Left lobe of liver (tissue), 2 donors: ENCODE results near the gene SGMS1. TPM values are rescaled to one million over a fixed set of nuclear protein-coding genes. Genes with fewer than 3 reads are reported as not detected.
A peak's percentile ranks its signal among the peaks of the same experiment; 100 is the strongest.
"Not testable (repeated sequence)": the region's sequence is repeated elsewhere in the genome, so short reads cannot be mapped to it uniquely, and the experiment has no call there.

Experiments used
- ATAC-seq: fragments of 200-7000 bp; cut with Tn5 transposase; one replicate; pipeline ENCODE4 v1.9.1; 2020; ENCODE audit warnings: mild to moderate bottlenecking, moderate library complexity
- DNase-seq: peaks from one replicate; pipeline ENCODE4 v3.0.0-alpha.2; 2020; ENCODE audit warnings: low spot score
- total RNA-seq: library from RNA; stranded (reverse); gene quantifications from one replicate; pipeline ENCODE4 v1.2.1, GENCODE V29; 2021
- donor health status: DM: no; HTN: no; CAD: no; lungs with moderate emphysema.
- donor health status: DM: no; HTN: yes; CAD: no.

Gene SGMS1
- total RNA-seq, 1 donor from 2014 or later: 17.4 TPM

DNA sequence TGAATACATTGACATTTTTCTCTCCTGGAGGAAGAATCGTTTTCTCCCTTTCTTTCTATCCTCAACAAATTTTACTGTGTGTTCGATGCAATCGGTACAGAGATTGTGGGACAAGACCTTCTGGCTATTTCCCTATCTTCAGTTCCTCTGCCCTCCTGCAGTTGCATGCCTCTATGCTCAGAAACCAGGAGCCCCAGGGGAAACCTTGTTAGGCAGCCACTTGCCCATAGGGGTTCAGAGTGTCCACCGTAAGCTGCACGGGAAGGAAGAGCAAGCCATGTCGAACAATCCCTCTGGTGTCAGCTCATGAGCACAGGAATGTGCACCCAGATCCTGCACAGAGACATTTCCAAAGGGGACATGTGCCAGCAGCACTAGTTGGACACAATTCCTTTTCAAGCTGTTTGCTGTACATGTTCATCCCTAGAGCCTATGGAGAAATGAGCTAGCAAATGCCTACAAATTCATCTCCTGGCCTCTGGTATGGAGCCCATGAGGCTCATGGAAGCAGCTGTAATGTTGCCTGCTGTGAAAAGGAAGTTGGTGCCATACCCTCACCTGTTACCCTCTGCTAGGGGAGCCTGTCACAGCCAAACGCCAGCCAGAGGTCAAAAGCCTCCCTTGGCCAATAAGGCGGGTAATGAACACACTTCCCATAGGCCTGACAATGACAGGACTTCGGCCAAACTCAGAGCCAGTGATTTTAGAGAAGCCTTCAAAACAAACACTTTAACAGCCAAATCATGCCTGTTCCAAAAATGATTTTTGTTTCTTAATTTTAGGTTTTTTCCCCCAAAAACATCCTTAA is 336.6 kb downstream of the SGMS1 start:
- ATAC-seq (peak; percentile 81), DNase-seq (peak; percentile 60)

- ATAC-seq: peak; percentile 84
- no peak for DNase-seq
Observed at GRCh38 chr10:50286517-50286916, 337.2 kb downstream of the SGMS1 start.

- DNase-seq (no peak), ATAC-seq (no peak)
Observed at GRCh38 chr10:50281967-50282522, 341.7 kb downstream of the SGMS1 start.

DNA sequence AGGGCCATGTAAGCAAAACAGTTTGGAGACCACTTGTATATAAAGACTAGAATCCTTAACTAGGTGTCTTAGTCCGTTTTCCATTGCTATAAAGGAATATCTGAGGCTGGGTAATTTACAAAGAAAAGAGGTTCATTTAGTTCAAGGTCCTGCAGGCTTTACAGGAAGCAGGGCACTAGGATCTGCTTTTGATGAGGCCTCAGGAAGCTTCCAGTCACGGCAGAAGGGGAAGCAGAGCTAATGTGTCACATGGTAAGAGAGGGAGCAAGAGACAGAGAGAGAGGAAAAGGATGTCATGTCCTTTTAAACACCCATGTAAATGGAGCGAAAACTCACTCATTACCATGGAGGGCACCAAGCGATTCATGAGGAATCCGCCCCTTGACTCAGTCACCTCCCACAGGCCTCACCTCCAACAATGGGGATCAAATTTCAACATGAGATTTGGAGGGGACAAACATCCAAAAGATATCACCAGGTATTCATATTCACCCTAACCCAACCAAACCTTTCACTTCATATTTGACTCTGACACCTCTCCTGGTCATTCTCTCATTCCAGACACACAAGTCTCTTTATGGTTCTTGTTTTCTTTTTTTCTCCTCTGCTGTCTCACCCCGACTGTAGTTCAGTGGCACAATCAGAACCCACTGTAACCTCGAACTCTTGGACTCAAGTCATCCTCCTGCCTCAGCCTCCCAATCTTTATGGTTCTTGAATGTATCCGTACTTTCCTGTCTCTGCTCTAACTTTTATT is 342.4 kb downstream of the SGMS1 start:
- DNase-seq: no peak

DNA sequence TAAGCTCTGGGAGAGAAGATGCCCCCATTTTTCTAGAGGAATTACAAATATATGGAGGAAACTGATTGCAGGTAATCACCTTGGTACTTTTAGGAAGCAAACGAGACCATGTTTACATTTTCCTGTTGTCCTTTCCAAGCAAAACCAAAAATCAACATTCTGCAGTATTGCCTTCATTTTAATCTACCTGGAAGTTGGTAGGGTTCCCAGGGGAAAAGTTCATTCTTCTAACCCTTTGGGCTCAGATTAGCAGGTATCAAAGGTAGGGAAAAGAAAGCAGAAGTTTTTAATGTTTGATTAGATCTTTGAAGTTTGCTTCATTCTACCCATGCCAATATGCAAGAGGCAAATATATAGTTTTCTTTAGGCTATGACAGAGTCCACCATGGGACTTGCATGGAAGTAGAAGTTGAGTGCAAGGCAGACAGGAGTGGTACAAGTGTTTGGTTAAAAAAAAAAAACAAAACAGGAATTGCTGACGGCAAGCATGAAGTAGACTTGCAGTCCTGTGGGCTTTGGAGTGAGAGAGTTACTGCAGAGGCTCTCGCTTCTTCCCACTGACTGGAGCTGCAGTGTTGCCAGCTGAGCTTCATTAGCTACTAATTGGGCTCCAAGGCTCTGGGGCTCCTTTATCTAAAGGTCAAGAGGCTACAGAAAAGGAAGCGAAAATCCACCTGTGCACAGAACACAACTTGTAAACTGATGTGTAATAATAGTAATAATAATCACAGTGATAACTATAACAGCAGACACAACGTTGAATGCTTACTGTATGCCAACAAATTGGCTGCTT is 343.5 kb downstream of the SGMS1 start:
- DNase-seq: no peak
- ATAC-seq: peak; percentile 71

More for the DNA sequence above, 342.4 kb downstream of the SGMS1 start:
- no peak for ATAC-seq

DNA sequence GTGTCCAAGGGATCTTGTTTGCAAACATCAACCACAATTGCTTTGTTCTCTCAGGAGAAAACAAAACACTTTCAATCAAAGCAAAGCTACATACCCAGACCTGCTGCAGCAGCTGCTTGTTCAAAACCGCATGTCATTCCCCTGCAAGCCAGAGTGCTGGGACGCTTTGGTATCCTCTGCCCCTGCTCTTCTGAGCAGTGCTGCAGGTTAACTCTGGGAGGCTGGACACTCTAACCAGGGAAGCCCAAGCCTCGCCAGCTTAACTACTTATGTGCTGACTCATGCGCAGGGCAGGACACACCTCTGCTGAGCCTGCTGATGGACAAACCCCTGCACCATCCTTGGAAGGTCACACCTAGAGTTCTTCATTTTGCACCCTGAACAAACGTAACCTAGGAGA is 344.3 kb downstream of the SGMS1 start:
- ATAC-seq: peak; percentile 76

DNA sequence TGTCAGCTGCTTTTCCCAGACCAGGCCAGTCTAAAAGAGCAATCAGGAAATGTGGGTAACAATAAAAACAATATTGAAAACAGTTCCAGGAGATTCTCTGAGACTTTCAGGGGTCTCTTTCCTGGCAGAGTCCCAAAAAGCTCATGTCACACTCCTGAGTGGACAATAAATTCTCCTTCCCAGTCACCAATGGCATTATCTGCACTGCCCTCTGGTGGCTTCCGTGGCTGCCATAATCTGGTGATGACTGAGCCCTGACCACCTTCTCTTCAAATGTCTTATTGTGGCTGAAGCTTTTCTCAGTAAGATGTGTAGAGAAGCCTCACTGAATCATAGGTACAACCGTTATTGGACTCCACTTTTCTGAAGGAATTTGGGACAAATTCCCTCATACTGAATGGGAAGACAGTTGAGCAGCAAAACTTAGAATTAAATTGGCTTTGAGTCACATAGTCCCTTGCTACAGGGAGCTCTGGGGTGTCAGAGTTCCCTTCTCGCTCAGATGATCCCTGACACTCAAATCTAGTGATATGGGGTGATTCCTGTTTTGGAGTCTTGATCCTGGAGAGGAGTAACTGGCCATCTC is 348.0 kb downstream of the SGMS1 start:
- peak; percentile 82 for ATAC-seq
- peak; percentile 53 for DNase-seq

More for the DNA sequence above, 344.3 kb downstream of the SGMS1 start:
- no peak for DNase-seq

- DNase-seq (no peak), ATAC-seq (no peak)
Observed at GRCh38 chr10:50272531-50272930, 351.2 kb downstream of the SGMS1 start.

DNA sequence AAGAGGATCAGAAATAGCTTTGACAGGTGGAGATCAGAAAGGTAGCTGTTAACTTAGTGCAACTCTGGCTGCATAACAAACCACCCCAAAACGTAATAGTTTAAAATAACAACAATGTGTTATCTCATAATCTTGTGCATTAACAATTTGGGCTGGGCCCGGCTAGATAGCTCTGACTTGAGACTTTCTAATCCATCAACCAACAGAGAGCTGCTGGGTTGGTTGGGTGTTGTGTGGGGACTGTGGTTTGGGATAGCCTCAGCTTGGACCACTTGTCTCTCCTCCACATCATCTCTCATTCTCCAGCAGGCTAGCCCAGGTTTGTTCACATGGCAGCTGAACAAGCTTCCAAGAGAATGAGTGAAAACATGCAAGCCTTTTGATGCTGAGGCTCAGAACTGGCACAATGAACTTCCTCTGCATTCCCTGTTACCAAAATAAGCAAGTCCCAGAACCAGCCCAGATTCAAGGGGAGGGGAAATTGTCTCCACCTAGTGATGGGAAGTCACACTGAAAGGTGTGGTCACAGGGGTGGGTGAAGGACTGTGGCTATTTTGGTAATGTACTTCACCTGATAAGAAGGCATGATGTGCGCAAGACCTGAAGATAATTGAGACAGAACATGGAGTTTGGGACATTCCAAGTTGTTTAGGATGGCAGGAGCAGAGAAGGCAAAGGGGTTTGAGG is 352.0 kb downstream of the SGMS1 start:
- DNase-seq (no peak), ATAC-seq (no peak)

- not testable (repeated sequence) for DNase-seq, ATAC-seq
Observed at GRCh38 chr10:50267877-50268276, 355.9 kb downstream of the SGMS1 start.

DNA sequence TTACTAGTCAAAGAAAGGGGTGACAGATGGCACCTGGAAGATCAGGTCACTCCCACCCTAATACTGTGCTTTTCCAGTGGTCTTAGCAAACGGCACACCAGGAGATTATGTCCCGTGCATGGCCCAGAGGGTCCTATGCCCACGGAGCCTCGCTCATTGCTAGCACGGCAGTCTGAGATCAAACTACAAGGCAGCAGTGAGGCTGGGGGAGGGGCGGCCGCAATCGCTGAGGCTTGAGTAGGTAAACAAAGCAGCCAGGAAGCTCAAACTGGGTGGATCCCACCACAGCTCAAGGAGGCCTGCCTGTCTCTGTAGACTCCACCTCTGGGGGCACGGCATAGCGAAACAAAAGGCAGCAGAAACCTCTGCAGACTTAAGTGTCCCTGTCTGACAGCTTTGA is 361.1 kb downstream of the SGMS1 start:
- DNase-seq, ATAC-seq: not testable (repeated sequence)

DNA sequence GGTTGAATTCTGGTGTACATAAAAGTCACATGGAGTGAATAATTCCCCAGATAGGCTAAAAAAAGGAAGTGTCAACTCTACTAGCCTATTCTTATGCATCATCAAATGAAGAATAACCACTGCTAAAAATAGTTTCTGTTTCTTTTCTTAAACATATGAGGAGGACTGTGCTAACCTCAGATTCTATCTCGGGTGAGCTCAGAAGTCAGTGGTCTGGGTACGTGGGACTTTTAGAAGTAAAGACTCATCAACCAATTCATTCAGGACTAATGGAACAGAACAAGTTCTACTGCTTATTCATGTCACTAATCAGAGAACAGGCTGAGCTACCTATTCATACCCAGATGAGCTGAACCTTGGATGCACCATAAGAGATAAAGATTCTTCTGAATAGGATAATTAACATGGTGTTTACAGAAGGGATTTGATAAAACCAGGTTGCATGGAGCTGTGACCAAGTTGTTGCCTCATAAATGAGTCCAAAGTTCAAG is 362.9 kb downstream of the SGMS1 start:
- no peak for ATAC-seq
- DNase-seq: no peak

Other genes starting within 250 kb of the SGMS1 start
- gene ASAH2B, start 116.0 kb upstream of the SGMS1 start, total RNA-seq: 5.2 TPM